Measurements from ENCODE around the gene RFLNA.

DNA sequence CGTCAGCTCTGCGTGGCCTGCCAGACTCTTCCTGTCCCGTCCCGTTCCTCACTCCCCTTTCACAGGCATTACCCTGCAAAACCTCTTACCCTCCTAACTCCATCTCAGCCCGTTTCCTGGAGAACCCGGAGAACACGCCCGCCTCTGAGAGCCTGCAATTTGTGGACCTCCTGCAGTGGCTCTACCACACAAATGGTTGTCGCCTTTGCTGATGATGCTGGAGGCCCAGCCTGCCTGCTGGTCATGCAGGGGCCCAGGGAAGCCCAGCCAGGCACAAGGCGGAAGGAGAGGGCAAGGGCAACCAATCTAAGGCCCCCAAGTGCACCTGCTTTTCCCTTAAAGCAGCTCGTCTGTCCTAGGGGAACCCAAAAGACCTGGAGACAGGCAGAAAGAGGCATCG lies 22.5 kb downstream of the RFLNA start:
- TF ChIP-seq, protein P1, sequence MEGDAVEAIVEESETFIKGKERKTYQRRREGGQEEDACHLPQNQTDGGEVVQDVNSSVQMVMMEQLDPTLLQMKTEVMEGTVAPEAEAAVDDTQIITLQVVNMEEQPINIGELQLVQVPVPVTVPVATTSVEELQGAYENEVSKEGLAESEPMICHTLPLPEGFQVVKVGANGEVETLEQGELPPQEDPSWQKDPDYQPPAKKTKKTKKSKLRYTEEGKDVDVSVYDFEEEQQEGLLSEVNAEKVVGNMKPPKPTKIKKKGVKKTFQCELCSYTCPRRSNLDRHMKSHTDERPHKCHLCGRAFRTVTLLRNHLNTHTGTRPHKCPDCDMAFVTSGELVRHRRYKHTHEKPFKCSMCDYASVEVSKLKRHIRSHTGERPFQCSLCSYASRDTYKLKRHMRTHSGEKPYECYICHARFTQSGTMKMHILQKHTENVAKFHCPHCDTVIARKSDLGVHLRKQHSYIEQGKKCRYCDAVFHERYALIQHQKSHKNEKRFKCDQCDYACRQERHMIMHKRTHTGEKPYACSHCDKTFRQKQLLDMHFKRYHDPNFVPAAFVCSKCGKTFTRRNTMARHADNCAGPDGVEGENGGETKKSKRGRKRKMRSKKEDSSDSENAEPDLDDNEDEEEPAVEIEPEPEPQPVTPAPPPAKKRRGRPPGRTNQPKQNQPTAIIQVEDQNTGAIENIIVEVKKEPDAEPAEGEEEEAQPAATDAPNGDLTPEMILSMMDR (conservative IDR thresholded peaks at IDR 0.05; ENCODE audit: low read depth, low read length): no peak
- TF ChIP-seq, protein P2, sequence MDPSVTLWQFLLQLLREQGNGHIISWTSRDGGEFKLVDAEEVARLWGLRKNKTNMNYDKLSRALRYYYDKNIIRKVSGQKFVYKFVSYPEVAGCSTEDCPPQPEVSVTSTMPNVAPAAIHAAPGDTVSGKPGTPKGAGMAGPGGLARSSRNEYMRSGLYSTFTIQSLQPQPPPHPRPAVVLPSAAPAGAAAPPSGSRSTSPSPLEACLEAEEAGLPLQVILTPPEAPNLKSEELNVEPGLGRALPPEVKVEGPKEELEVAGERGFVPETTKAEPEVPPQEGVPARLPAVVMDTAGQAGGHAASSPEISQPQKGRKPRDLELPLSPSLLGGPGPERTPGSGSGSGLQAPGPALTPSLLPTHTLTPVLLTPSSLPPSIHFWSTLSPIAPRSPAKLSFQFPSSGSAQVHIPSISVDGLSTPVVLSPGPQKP (IDR thresholded peaks at IDR 0.05; ENCODE audit: borderline replicate concordance, low read depth, low read length): no peak
- TF ChIP-seq POLR2A (IDR thresholded peaks at IDR 0.05; ENCODE audit: low read depth, low read length) (no peak), RFX5 (IDR thresholded peaks at IDR 0.05; ENCODE audit: low read depth, low read length) (no peak), MXI1 (IDR thresholded peaks at IDR 0.05; ENCODE audit: borderline replicate concordance, low read depth, low read length) (no peak), BHLHE40 (IDR thresholded peaks at IDR 0.05; ENCODE audit: low read depth, low read length) (no peak), CHD1 (IDR thresholded peaks at IDR 0.05; ENCODE audit: low read depth, low read length) (no peak), MAFK (IDR thresholded peaks at IDR 0.05; ENCODE audit: low read depth, low read length) (no peak)
- TF ChIP-seq, protein P3, sequence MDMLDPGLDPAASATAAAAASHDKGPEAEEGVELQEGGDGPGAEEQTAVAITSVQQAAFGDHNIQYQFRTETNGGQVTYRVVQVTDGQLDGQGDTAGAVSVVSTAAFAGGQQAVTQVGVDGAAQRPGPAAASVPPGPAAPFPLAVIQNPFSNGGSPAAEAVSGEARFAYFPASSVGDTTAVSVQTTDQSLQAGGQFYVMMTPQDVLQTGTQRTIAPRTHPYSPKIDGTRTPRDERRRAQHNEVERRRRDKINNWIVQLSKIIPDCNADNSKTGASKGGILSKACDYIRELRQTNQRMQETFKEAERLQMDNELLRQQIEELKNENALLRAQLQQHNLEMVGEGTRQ (IDR thresholded peaks at IDR 0.05; ENCODE audit: low read depth, low read length): no peak

All from IMR-90 (cell line).